Neural progenitor cell (in vitro differentiated cells): ENCODE measurements around the gene FHOD3. TPM values are rescaled to one million over a fixed set of nuclear protein-coding genes. Genes with fewer than 3 reads are reported as not detected.

ENCODE experiments used
- DNase-seq: peaks from one replicate; pipeline ENCODE4 v3.0.0-alpha.2; 2016; ENCODE audit warnings: low spot score
- H2AFZ ChIP-seq: fragments of 200-600 bp; sonication (generic); replicated peaks from 2 replicates; pipeline ENCODE4 v1.6.1; 2016; ENCODE audit warnings: antibody characterized with exemption
- H3F3A ChIP-seq: fragments of 200-600 bp; sonication (generic); 2 replicates; pipeline ENCODE4 v1.6.1; 2016; ENCODE audit warnings: antibody characterized with exemption, low read depth
- H3K27ac ChIP-seq: fragments of 200-600 bp; sonication (generic); 2 replicates; pipeline ENCODE4 v1.5.1; 2016; ENCODE audit warnings: mild to moderate bottlenecking
- H3K27me3 ChIP-seq: fragments of 200-600 bp; sonication (generic); 2 replicates; pipeline ENCODE4 v1.6.1; 2016; ENCODE audit warnings: mild to moderate bottlenecking, moderate library complexity
- H3K36me3 ChIP-seq: fragments of 200-600 bp; sonication (generic); 2 replicates; pipeline ENCODE4 v1.5.1; 2016
- H3K4me1 ChIP-seq: fragments of 200-600 bp; sonication (generic); 2 replicates; pipeline ENCODE4 v1.6.1; 2016; ENCODE audit warnings: mixed run types
- H3K4me2 ChIP-seq: fragments of 200-600 bp; sonication (generic); 2 replicates; pipeline ENCODE4 v1.6.1; 2016
- H3K4me3 ChIP-seq: fragments of 200-600 bp; sonication (generic); 2 replicates; pipeline ENCODE4 v1.5.1; 2016
- H3K79me2 ChIP-seq: fragments of 200-600 bp; sonication (generic); 2 replicates; pipeline ENCODE4 v1.6.1; 2016; ENCODE audit warnings: low read depth
- H3K9ac ChIP-seq: fragments of 200-600 bp; sonication (generic); 2 replicates; pipeline ENCODE4 v1.6.1; 2016
- H3K9me3 ChIP-seq: fragments of 200-600 bp; sonication (generic); 2 replicates; pipeline ENCODE4 v1.5.1; 2016; ENCODE audit warnings: low read depth
- H4K20me1 ChIP-seq: fragments of 200-600 bp; sonication (generic); 2 replicates; pipeline ENCODE4 v1.6.1; 2016; ENCODE audit warnings: low read depth
- H3K27ac Mint-ChIP-seq: 3 replicates; pipeline ENCODE4 v1.8.0; 2021; ENCODE audit warnings: mixed read lengths
- H3K27me3 Mint-ChIP-seq: 2 replicates; pipeline ENCODE4 v1.8.0; 2022; ENCODE audit warnings: low read depth, mild to moderate bottlenecking, inconsistent platforms, moderate library complexity, mixed read lengths; ENCODE audit not compliant: insufficient read depth
- H3K36me3 Mint-ChIP-seq: 3 replicates; pipeline ENCODE4 v1.8.0; 2021; ENCODE audit warnings: mixed read lengths
- H3K4me1 Mint-ChIP-seq: 3 replicates; pipeline ENCODE4 v1.8.0; 2021; ENCODE audit warnings: mixed read lengths
- H3K4me3 Mint-ChIP-seq: 3 replicates; pipeline ENCODE4 v1.8.0; 2021; ENCODE audit warnings: mild to moderate bottlenecking, moderate library complexity, mixed read lengths
- H3K9me3 Mint-ChIP-seq: 3 replicates; pipeline ENCODE4 v1.8.0; 2020; ENCODE audit warnings: mixed read lengths
- EZH2 ChIP-seq: fragments of 200-600 bp; sonication (generic); IDR thresholded peaks from 2 replicates; pipeline ENCODE4 v1.6.1; 2017; ENCODE audit warnings: antibody characterized with exemption, mild to moderate bottlenecking, moderate library complexity
- EZH2phosphoT487 ChIP-seq: fragments of 200-600 bp; sonication (generic); IDR thresholded peaks from 2 replicates; pipeline ENCODE4 v1.6.1; 2017; ENCODE audit warnings: antibody characterized with exemption
- total RNA-seq: library from RNA; depleted of rRNA; stranded (reverse); fragments of >200 nt; gene quantifications from 2 replicates; pipeline ENCODE4 v1.2.3, GENCODE V29; 2015; ENCODE audit warnings: low replicate concordance
- TF ChIP-seq, protein P1 (sequence below): fragments of 200-600 bp; sonication (generic); IDR thresholded peaks from 2 replicates; pipeline ENCODE4 v1.5.1; 2017; ENCODE audit warnings: antibody characterized with exemption, mild to moderate bottlenecking

FHOD3 gene
- total RNA-seq, 1 donor from 2014 or later: 69.7 TPM

- peaks cover 3% of the 10 kb centered on the region for H3K4me1 Mint-ChIP-seq
- no peaks in the 10 kb centered on the region for H3K4me1 ChIP-seq
- H3K4me3 ChIP-seq: no peak overlapping the region
- no peak overlapping the region for H2AFZ ChIP-seq
- DNase-seq: no peak
- H3K36me3 ChIP-seq: peaks cover 7% of the 10 kb centered on the region
- no peak overlapping the region for H3K4me3 Mint-ChIP-seq
- H3K9me3 Mint-ChIP-seq: peaks cover 19% of the 10 kb centered on the region
- no peaks in the 10 kb centered on the region for H3F3A ChIP-seq
- H3K27me3 Mint-ChIP-seq: no peaks in the 10 kb centered on the region
- no peak for TF ChIP-seq EZH2phosphoT487
- TF ChIP-seq, protein P1, sequence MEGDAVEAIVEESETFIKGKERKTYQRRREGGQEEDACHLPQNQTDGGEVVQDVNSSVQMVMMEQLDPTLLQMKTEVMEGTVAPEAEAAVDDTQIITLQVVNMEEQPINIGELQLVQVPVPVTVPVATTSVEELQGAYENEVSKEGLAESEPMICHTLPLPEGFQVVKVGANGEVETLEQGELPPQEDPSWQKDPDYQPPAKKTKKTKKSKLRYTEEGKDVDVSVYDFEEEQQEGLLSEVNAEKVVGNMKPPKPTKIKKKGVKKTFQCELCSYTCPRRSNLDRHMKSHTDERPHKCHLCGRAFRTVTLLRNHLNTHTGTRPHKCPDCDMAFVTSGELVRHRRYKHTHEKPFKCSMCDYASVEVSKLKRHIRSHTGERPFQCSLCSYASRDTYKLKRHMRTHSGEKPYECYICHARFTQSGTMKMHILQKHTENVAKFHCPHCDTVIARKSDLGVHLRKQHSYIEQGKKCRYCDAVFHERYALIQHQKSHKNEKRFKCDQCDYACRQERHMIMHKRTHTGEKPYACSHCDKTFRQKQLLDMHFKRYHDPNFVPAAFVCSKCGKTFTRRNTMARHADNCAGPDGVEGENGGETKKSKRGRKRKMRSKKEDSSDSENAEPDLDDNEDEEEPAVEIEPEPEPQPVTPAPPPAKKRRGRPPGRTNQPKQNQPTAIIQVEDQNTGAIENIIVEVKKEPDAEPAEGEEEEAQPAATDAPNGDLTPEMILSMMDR: no peak
- TF ChIP-seq EZH2: no peak
- no peaks in the 10 kb centered on the region for H3K27me3 ChIP-seq
- H4K20me1 ChIP-seq: peaks cover 40% of the 10 kb centered on the region
- peaks cover 29% of the 10 kb centered on the region for H3K36me3 Mint-ChIP-seq
- H3K9me3 ChIP-seq: no peaks in the 10 kb centered on the region
- no peak overlapping the region for H3K4me2 ChIP-seq
- H3K9ac ChIP-seq: no peak overlapping the region
- H3K27ac Mint-ChIP-seq: no peak overlapping the region
- H3K79me2 ChIP-seq: peaks cover 32% of the 10 kb centered on the region
- no peak overlapping the region for H3K27ac ChIP-seq
Measured at GRCh38 chr18:36364911-36365624, 67.6 kb downstream of the FHOD3 start.

DNA sequence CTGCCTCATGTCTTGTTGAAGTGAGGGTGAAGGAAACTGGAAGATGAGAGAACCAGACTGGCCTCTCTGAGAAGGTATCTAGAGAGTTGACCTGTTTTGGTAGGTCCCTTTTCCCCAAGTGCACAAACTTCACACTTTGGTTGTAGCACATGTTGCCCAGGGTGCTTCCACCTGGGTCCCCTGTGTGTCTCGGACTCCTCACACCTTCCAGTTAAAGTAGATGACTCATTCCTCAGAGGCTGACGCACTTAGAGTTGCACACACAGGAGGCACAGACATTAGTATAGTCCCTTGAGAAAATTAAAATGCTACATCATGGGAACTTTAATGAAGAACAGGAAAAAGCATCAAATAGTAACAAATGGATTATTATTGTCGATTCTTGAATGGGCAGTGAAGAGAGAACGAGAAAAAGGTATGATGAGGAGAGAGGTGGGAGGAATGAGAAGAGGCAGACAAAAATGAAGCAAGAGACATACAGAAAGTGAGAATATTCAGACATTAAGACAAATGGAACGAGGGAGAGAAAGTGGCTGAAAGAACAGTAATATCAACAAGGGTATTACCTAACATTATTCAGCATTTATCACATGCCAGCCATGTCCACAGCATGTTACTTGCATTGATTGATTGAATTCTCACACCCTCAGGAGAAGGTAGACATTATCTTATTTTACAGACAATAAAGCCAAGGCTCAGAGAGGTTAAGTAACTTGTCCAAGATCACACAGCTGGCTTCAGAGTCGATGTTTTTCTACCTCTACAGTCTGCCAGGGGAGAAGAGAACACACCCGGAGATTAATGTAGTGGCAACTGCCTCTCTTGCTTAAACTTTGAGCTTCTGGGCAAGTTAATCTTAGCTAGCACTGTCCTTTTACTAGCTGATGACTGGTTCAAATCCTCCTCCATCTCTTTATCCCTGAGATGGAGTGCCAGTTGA, 68.6 kb downstream of the FHOD3 start:
- Histone ChIP-seq H3K4me3 (no peak overlapping the region), H3K4me1 (no peaks in the 10 kb centered on the region), H3F3A (no peaks in the 10 kb centered on the region), H3K4me2 (no peak overlapping the region), H3K9me3 (no peaks in the 10 kb centered on the region), H3K79me2 (peaks cover 35% of the 10 kb centered on the region), H3K36me3 (peaks cover 7% of the 10 kb centered on the region), H3K9ac (no peak overlapping the region), H4K20me1 (peaks cover 40% of the 10 kb centered on the region), H3K27ac (no peak overlapping the region), H2AFZ (no peak overlapping the region), H3K27me3 (no peaks in the 10 kb centered on the region)
- DNase-seq: no peak
- Mint-ChIP-seq H3K36me3 (peaks cover 21% of the 10 kb centered on the region), H3K9me3 (peaks cover 19% of the 10 kb centered on the region), H3K4me1 (peaks cover 3% of the 10 kb centered on the region), H3K27me3 (no peaks in the 10 kb centered on the region), H3K4me3 (no peak overlapping the region), H3K27ac (no peak overlapping the region)
- TF ChIP-seq EZH2 (no peak), EZH2phosphoT487 (no peak)
- TF ChIP-seq, protein P1: no peak

DNA sequence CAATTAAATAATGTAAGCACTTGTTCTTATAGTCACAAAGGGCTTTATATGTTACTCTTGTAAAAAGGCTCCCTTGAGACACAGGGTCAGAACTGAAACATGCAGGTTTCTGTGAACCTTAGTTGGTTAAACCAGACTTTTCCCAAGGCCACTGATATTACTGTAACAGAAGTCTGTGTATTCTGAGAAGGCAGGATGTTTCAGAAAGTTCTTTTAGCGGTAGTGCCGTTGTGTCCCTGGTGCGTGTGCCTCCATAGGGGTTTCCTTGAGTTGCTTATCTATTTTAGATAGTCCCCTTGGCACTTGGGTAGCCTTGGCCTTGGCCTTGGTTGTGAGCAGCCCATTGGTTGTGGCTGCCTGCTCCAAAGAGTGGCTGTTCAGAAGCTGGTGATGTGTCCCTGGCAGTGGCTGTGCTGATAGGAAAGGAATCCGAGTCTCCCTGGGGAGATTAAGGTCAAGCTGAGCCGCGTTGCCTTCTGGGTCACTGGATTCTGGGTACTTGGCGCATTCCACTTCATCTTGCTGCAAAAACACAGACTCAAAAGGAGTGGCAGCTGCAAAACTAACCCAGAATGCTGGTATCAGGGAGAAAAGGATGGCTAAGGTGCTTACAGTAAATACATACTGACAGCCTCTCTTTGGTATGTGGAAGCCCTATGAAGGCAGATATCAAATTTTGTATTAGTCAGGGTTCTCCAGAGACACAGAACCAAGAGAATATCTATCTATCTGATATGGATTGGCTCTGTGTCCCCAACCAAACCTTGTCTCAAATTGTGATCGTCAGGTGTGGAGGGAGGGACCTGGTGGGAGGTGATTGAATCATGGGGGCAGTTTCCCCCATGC, 69.7 kb downstream of the FHOD3 start:
- H3K4me3 ChIP-seq: no peak overlapping the region
- H3F3A ChIP-seq: no peaks in the 10 kb centered on the region
- no peak overlapping the region for H3K4me3 Mint-ChIP-seq
- peaks cover 26% of the 10 kb centered on the region for H3K36me3 Mint-ChIP-seq
- no peak overlapping the region for H3K9ac ChIP-seq
- H2AFZ ChIP-seq: no peak overlapping the region
- DNase-seq: no peak
- H3K9me3 ChIP-seq: no peaks in the 10 kb centered on the region
- H3K27ac Mint-ChIP-seq: no peak overlapping the region
- peaks cover 7% of the 10 kb centered on the region for H3K36me3 ChIP-seq
- H3K27me3 Mint-ChIP-seq: no peaks in the 10 kb centered on the region
- no peaks in the 10 kb centered on the region for H3K27me3 ChIP-seq
- peaks cover 17% of the 10 kb centered on the region for H3K9me3 Mint-ChIP-seq
- H3K4me1 ChIP-seq: no peaks in the 10 kb centered on the region
- H3K4me2 ChIP-seq: no peak overlapping the region
- no peak for TF ChIP-seq EZH2
- TF ChIP-seq, protein P1: no peak
- TF ChIP-seq EZH2phosphoT487: no peak
- H3K27ac ChIP-seq: no peak overlapping the region
- peaks cover 3% of the 10 kb centered on the region for H3K4me1 Mint-ChIP-seq
- peaks cover 40% of the 10 kb centered on the region for H4K20me1 ChIP-seq
- peaks cover 35% of the 10 kb centered on the region for H3K79me2 ChIP-seq
